ENCODE measurements around the gene NQO1. TPM values are rescaled to one million over a fixed set of nuclear protein-coding genes. Genes with fewer than 3 reads are reported as not detected.

NQO1 gene
- total and polyA plus RNA-seq, 4 donors, result 0.92 to 5.5 (median 1.9) TPM

GRCh38 chr16:69725480-69726312 is 664 bp downstream of the NQO1 start:
- Histone ChIP-seq H3K4me1 (ENCODE audit: control insufficient read depth in 4 of 4, insufficient read depth in 4 of 4, low read length in 3 of 4) (peaks cover 0 to 4% (median 0%) of the 10 kb centered on the region in 4 donors), H3K9ac (ENCODE audit: low read depth in 1 of 2, low read length in 2 of 2) (peak overlapping the region; percentile 24 to 27), H3K4me3 (ENCODE audit: low read depth in 1 of 3, low read length in 3 of 3) (peak overlapping the region in 2 of 3 donors; percentile 41 to 44), H3K27ac (ENCODE audit: low read depth in 1 of 2, low read length in 2 of 2) (no peak overlapping the region), H3K9me3 (ENCODE audit: control insufficient read depth in 4 of 4, low read length in 3 of 4) (no peaks in the 10 kb centered on the region), H3K36me3 (ENCODE audit: control insufficient read depth in 4 of 4, insufficient read depth in 3 of 4, low read depth in 1 of 4, low read length in 3 of 4) (no peaks in the 10 kb centered on the region), H3K27me3 (ENCODE audit: control insufficient read depth in 4 of 4, insufficient read depth in 4 of 4, low read length in 3 of 4) (no peaks in the 10 kb centered on the region)
- 80% methylated on average over 32 of the region's 32 CpGs for WGBS
- DNase-seq (ENCODE audit: low spot score), result no peak
- TF ChIP-seq HNF4G (IDR thresholded peaks at IDR 0.05), result no peak
- TF ChIP-seq TAF1 (conservative IDR thresholded peaks at IDR 0.05), result no peak

- TF ChIP-seq CTCF (IDR thresholded peaks at IDR 0.05; ENCODE audit: low read depth, low read length, missing input control) (no peak), EGR1 (IDR thresholded peaks at IDR 0.05; ENCODE audit: low read depth in 2 of 2) (no peak), RXRA (IDR thresholded peaks at IDR 0.05) (no peak), REST (IDR thresholded peaks at IDR 0.05) (no peak), FOXA1 (IDR thresholded peaks at IDR 0.05) (no peak), GABPA (IDR thresholded peaks at IDR 0.05 in 1 of 2, conservative IDR thresholded peaks at IDR 0.05 in 1 of 2) (no peak), YY1 (IDR thresholded peaks at IDR 0.05) (no peak), ZBTB33 (IDR thresholded peaks at IDR 0.05) (no peak), RAD21 (IDR thresholded peaks at IDR 0.05) (no peak), HNF4G (IDR thresholded peaks at IDR 0.05) (no peak), FOXA2 (IDR thresholded peaks at IDR 0.05) (no peak), HNF4A (conservative IDR thresholded peaks at IDR 0.05) (no peak)
- TF ChIP-seq, protein P1, sequence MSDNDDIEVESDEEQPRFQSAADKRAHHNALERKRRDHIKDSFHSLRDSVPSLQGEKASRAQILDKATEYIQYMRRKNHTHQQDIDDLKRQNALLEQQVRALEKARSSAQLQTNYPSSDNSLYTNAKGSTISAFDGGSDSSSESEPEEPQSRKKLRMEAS (IDR thresholded peaks at IDR 0.05), result no peak
- TF ChIP-seq, protein P2, sequence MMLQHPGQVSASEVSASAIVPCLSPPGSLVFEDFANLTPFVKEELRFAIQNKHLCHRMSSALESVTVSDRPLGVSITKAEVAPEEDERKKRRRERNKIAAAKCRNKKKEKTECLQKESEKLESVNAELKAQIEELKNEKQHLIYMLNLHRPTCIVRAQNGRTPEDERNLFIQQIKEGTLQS (IDR thresholded peaks at IDR 0.05), result no peak
- Histone ChIP-seq H3K36me3 (ENCODE audit: control insufficient read depth in 4 of 4, insufficient read depth in 3 of 4, low read depth in 1 of 4, low read length in 3 of 4) (no peaks in the 10 kb centered on the region), H3K27me3 (ENCODE audit: control insufficient read depth in 4 of 4, insufficient read depth in 4 of 4, low read length in 3 of 4) (no peaks in the 10 kb centered on the region), H3K4me1 (ENCODE audit: control insufficient read depth in 4 of 4, insufficient read depth in 4 of 4, low read length in 3 of 4) (peaks cover 0 to 4% (median 0%) of the 10 kb centered on the region in 4 donors), H3K9me3 (ENCODE audit: control insufficient read depth in 4 of 4, low read length in 3 of 4) (no peaks in the 10 kb centered on the region), H3K9ac (ENCODE audit: low read depth in 1 of 2, low read length in 2 of 2) (no peak overlapping the region), H3K27ac (ENCODE audit: low read depth in 1 of 2, low read length in 2 of 2) (no peak overlapping the region), H3K4me3 (ENCODE audit: low read depth in 1 of 3, low read length in 3 of 3) (no peak overlapping the region)
- WGBS, result 67% methylated on average over 6 of the region's 6 CpGs
- DNase-seq (ENCODE audit: low spot score), result no peak
Measured at GRCh38 chr16:69724981-69725479, 1.3 kb downstream of the NQO1 start.
